ENCODE measurements around the gene TMEM114.

DNA sequence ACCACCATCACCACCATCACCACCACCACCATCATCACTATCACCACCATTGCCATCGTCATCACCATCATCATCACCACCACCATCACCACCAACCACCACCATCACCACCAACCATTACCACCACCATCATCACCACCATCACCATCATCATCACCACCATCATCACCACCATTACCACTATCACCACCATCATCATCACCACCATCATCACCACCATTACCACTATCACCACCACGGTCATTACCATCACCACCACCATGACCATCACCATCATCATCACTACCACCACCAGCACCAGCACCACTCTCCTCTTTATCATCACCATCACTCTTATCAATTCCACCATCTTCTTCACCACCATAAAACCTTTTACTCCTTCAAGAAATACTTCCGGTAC, 1.1 kb upstream of the TMEM114 start:
- TF ChIP-seq, protein P1, sequence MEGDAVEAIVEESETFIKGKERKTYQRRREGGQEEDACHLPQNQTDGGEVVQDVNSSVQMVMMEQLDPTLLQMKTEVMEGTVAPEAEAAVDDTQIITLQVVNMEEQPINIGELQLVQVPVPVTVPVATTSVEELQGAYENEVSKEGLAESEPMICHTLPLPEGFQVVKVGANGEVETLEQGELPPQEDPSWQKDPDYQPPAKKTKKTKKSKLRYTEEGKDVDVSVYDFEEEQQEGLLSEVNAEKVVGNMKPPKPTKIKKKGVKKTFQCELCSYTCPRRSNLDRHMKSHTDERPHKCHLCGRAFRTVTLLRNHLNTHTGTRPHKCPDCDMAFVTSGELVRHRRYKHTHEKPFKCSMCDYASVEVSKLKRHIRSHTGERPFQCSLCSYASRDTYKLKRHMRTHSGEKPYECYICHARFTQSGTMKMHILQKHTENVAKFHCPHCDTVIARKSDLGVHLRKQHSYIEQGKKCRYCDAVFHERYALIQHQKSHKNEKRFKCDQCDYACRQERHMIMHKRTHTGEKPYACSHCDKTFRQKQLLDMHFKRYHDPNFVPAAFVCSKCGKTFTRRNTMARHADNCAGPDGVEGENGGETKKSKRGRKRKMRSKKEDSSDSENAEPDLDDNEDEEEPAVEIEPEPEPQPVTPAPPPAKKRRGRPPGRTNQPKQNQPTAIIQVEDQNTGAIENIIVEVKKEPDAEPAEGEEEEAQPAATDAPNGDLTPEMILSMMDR (IDR thresholded peaks at IDR 0.05): no peak
- no peak for TF ChIP-seq POLR2AphosphoS5 (IDR thresholded peaks at IDR 0.05)
